HEK293T (cell line): Measurements from ENCODE around the gene SLC40A1.

Experiments
- CTCF ChIA-PET: fragments of 350-600 bp; formaldehyde crosslinking; extraction: SDS; loops from one replicate; lab custom pipeline; 2021; ENCODE audit warnings: antibody characterized with exemption, inconsistent platforms; lab: Yijun Ruan, JAX
- POLR2A ChIA-PET: fragments of 350-600 bp; formaldehyde crosslinking; extraction: SDS; loops from one replicate; lab custom pipeline; 2020; ENCODE audit warnings: antibody characterized with exemption, inconsistent platforms; lab: Yijun Ruan, JAX
- DNase-seq: peaks from one replicate; pipeline ENCODE4 v3.0.0; 2012; ENCODE audit warnings: mixed read lengths; ENCODE audit errors: extremely low spot score
- ARNT ChIP-seq: fragments of 450-650 bp; IDR thresholded peaks from 2 replicates; pipeline ENCODE4 v1.6.1; 2017; ENCODE audit warnings: mild to moderate bottlenecking
- BHLHE40 ChIP-seq: fragments of 450-650 bp; IDR thresholded peaks from 2 replicates; pipeline ENCODE4 v1.6.1; 2016; ENCODE audit warnings: mild to moderate bottlenecking, moderate library complexity, borderline replicate concordance
- CTBP1 ChIP-seq: fragments of 450-650 bp; IDR thresholded peaks from 2 replicates; pipeline ENCODE4 v1.6.1; 2016; ENCODE audit warnings: borderline replicate concordance
- ELF4 ChIP-seq: fragments of 450-650 bp; IDR thresholded peaks from 2 replicates; pipeline ENCODE4 v1.6.1; 2017; ENCODE audit warnings: antibody characterized with exemption
- FOXA1 ChIP-seq: fragments of 450-650 bp; IDR thresholded peaks from 2 replicates; pipeline ENCODE4 v1.6.1; 2016; ENCODE audit warnings: mild to moderate bottlenecking
- FOXK2 ChIP-seq: fragments of 450-650 bp; IDR thresholded peaks from 2 replicates; pipeline ENCODE4 v1.6.1; 2016; ENCODE audit warnings: mild to moderate bottlenecking
- FOXM1 ChIP-seq: fragments of 450-650 bp; IDR thresholded peaks from 2 replicates; pipeline ENCODE4 v1.6.1; 2017; ENCODE audit warnings: mild to moderate bottlenecking, borderline replicate concordance
- HDGF ChIP-seq: fragments of 450-650 bp; IDR thresholded peaks from 2 replicates; pipeline ENCODE4 v1.6.1; 2017; ENCODE audit warnings: antibody characterized with exemption, borderline replicate concordance
- L3MBTL2 ChIP-seq: fragments of 450-650 bp; conservative IDR thresholded peaks from 2 replicates; pipeline ENCODE4 v1.6.1; 2016; ENCODE audit warnings: mild to moderate bottlenecking
- LEF1 ChIP-seq: fragments of 450-650 bp; IDR thresholded peaks from 2 replicates; pipeline ENCODE4 v1.6.1; 2017; ENCODE audit warnings: mild to moderate bottlenecking, borderline replicate concordance
- NFRKB ChIP-seq: fragments of 450-650 bp; IDR thresholded peaks from 2 replicates; pipeline ENCODE4 v1.6.1; 2016; ENCODE audit warnings: mild to moderate bottlenecking, moderate library complexity
- PKNOX1 ChIP-seq: fragments of 450-650 bp; IDR thresholded peaks from 2 replicates; pipeline ENCODE4 v1.6.1; 2016
- SP1 ChIP-seq: fragments of 450-650 bp; IDR thresholded peaks from 2 replicates; pipeline ENCODE4 v1.6.1; 2017
- SUZ12 ChIP-seq: fragments of 450-650 bp; IDR thresholded peaks from 2 replicates; pipeline ENCODE4 v1.6.1; 2016; ENCODE audit warnings: mild to moderate bottlenecking
- TARDBP ChIP-seq: fragments of 450-650 bp; IDR thresholded peaks from 2 replicates; pipeline ENCODE4 v1.6.1; 2016
- ZNF384 ChIP-seq: fragments of 450-650 bp; IDR thresholded peaks from 2 replicates; pipeline ENCODE4 v1.6.1; 2016

Gene SLC40A1

GRCh38 chr2:189536830-189537229 lies 43.8 kb downstream of the SLC40A1 start:
- no peak for DNase-seq
- TF ChIP-seq PKNOX1: no peak
- no peak for TF ChIP-seq ARNT
- TF ChIP-seq ELF4: no peak
- no peak for TF ChIP-seq CTBP1
- no peak for TF ChIP-seq L3MBTL2
- TF ChIP-seq NFRKB: no peak
- no peak for TF ChIP-seq ZNF384
- TF ChIP-seq TARDBP: no peak
- TF ChIP-seq SUZ12: no peak
- no peak for TF ChIP-seq FOXA1
- CTCF ChIA-PET: no interaction called here
- POLR2A ChIA-PET: no interaction called here

GRCh38 chr2:189534854-189535832 lies 45.4 kb downstream of the SLC40A1 start:
- TF ChIP-seq NFRKB (no peak), PKNOX1 (no peak), CTBP1 (no peak), ZNF384 (no peak), ELF4 (no peak), SP1 (no peak), LEF1 (no peak), FOXM1 (no peak), FOXA1 (no peak), HDGF (no peak), SUZ12 (no peak), L3MBTL2 (no peak), BHLHE40 (no peak), ARNT (no peak), FOXK2 (no peak)
- ChIA-PET CTCF (no interaction called here), POLR2A (no interaction called here)
- DNase-seq: no peak

GRCh38 chr2:189533288-189534035 lies 47.1 kb downstream of the SLC40A1 start:
- DNase-seq: no peak
- TF ChIP-seq SP1: no peak
- TF ChIP-seq NFRKB: no peak
- TF ChIP-seq L3MBTL2: no peak
- TF ChIP-seq SUZ12: no peak
- no peak for TF ChIP-seq FOXK2
- no peak for TF ChIP-seq BHLHE40
- TF ChIP-seq HDGF: no peak
- TF ChIP-seq LEF1: no peak
- ChIA-PET CTCF (no interaction called here), POLR2A (interaction anchor here (0.8 kb wide), 1 partner anchor 47 kb away, joined by 3 read pairs; the partner anchor contains the start of gene SLC40A1)

GRCh38 chr2:189530965-189531637 lies 49.5 kb downstream of the SLC40A1 start:
- DNase-seq: no peak
- no peak for TF ChIP-seq ELF4
- TF ChIP-seq PKNOX1: no peak
- POLR2A ChIA-PET: no interaction called here
- CTCF ChIA-PET: no interaction called here

GRCh38 chr2:189528617-189529016 lies 52.0 kb downstream of the SLC40A1 start:
- ChIA-PET CTCF (no interaction called here), POLR2A (no interaction called here)

More at GRCh38 chr2:189528617-189529016, 52.0 kb downstream of the SLC40A1 start:
- DNase-seq: no peak
- TF ChIP-seq SUZ12: no peak
- TF ChIP-seq FOXM1: no peak
- TF ChIP-seq HDGF: no peak
- TF ChIP-seq BHLHE40: no peak
- no peak for TF ChIP-seq NFRKB
- TF ChIP-seq FOXK2: no peak
- TF ChIP-seq CTBP1: no peak
- TF ChIP-seq SP1: no peak
- TF ChIP-seq FOXA1: no peak
- TF ChIP-seq L3MBTL2: no peak
- no peak for TF ChIP-seq TARDBP
- no peak for TF ChIP-seq ELF4
- TF ChIP-seq ZNF384: no peak
- no peak for TF ChIP-seq LEF1
- no peak for TF ChIP-seq ARNT
- TF ChIP-seq PKNOX1: no peak
